Kasumi-1 (cell line): ENCODE measurements around the gene ACER3.
"Not testable (repeated sequence)": the region's sequence is repeated elsewhere in the genome, so short reads cannot be mapped to it uniquely, and the experiment has no call there.

ENCODE experiments used
- DNase-seq, 2 experiments: peaks; one replicate each; lab custom pipeline; 2025; lab: John Stamatoyannopoulos, UW

The ACER3 gene

GRCh38 chr11:76919887-76920746, 59.4 kb downstream of the ACER3 start:
- peak; percentile 89 to 92 for DNase-seq

- no peak for DNase-seq
Measured at GRCh38 chr11:76927160-76927559, 66.4 kb downstream of the ACER3 start.

- DNase-seq, result no peak
Measured at GRCh38 chr11:76935042-76935441, 74.3 kb downstream of the ACER3 start.

GRCh38 chr11:76939219-76939631, 78.5 kb downstream of the ACER3 start:
- DNase-seq, result no peak

GRCh38 chr11:76944225-76944624, 83.5 kb downstream of the ACER3 start:
- no peak for DNase-seq

GRCh38 chr11:76946223-76946622, 85.5 kb downstream of the ACER3 start:
- no peak for DNase-seq

- DNase-seq, result no peak
Measured at GRCh38 chr11:76947190-76947589, 86.5 kb downstream of the ACER3 start.

GRCh38 chr11:76947800-76948199, 87.1 kb downstream of the ACER3 start:
- no peak for DNase-seq

- no peak for DNase-seq
Measured at GRCh38 chr11:76955459-76956114, 94.9 kb downstream of the ACER3 start.

- peak; percentile 6 to 16 for DNase-seq
Measured at GRCh38 chr11:76962583-76963416, 102.1 kb downstream of the ACER3 start.

GRCh38 chr11:76963417-76964168, 102.9 kb downstream of the ACER3 start:
- not testable (repeated sequence) for DNase-seq

GRCh38 chr11:76972051-76972450, 111.3 kb downstream of the ACER3 start:
- DNase-seq, result no peak

GRCh38 chr11:76974179-76974891, 113.6 kb downstream of the ACER3 start:
- DNase-seq, result no peak

- DNase-seq, result no peak
Measured at GRCh38 chr11:76975513-76975912, 114.8 kb downstream of the ACER3 start.

GRCh38 chr11:76977791-76978190, 117.1 kb downstream of the ACER3 start:
- DNase-seq, result no peak

GRCh38 chr11:76978239-76978638, 117.5 kb downstream of the ACER3 start:
- no peak for DNase-seq

- no peak for DNase-seq
Measured at GRCh38 chr11:76978818-76979217, 118.1 kb downstream of the ACER3 start.

- DNase-seq, result no peak
Measured at GRCh38 chr11:76980196-76980595, 119.5 kb downstream of the ACER3 start.

GRCh38 chr11:76984743-76985142, 124.0 kb downstream of the ACER3 start:
- DNase-seq, result no peak

- no peak for DNase-seq
Measured at GRCh38 chr11:76987203-76987602, 126.5 kb downstream of the ACER3 start.

GRCh38 chr11:76990628-76991027, 129.9 kb downstream of the ACER3 start:
- no peak for DNase-seq
